A673 (cell line): ENCODE results near the gene WFDC2.

Source experiments
- EZH2 ChIP-seq: fragments of 200-600 bp; sonication (generic); IDR thresholded peaks from 2 replicates; pipeline ENCODE4 v1.6.1; 2017; ENCODE audit warnings: borderline replicate concordance, low read depth, mild to moderate bottlenecking, mixed read lengths, antibody characterized with exemption, low read length; ENCODE audit not compliant: poor library complexity, severe bottlenecking
- TF ChIP-seq, protein P1 (sequence below): fragments of 300-800, 200-600 bp; sonication (generic); conservative IDR thresholded peaks from 2 replicates; pipeline ENCODE4 v1.5.1; 2017; ENCODE audit warnings: low read depth, mild to moderate bottlenecking, antibody characterized with exemption, low read length, moderate library complexity, mixed read lengths

- TF ChIP-seq, protein P1, sequence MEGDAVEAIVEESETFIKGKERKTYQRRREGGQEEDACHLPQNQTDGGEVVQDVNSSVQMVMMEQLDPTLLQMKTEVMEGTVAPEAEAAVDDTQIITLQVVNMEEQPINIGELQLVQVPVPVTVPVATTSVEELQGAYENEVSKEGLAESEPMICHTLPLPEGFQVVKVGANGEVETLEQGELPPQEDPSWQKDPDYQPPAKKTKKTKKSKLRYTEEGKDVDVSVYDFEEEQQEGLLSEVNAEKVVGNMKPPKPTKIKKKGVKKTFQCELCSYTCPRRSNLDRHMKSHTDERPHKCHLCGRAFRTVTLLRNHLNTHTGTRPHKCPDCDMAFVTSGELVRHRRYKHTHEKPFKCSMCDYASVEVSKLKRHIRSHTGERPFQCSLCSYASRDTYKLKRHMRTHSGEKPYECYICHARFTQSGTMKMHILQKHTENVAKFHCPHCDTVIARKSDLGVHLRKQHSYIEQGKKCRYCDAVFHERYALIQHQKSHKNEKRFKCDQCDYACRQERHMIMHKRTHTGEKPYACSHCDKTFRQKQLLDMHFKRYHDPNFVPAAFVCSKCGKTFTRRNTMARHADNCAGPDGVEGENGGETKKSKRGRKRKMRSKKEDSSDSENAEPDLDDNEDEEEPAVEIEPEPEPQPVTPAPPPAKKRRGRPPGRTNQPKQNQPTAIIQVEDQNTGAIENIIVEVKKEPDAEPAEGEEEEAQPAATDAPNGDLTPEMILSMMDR: no peak
- TF ChIP-seq EZH2: no peak
These were observed 20.0 kb upstream of the WFDC2 start for GRCh38 chr20:45449528-45449927.
